Activated CD4-positive, alpha-beta T cell treated with anti-CD3 and anti-CD28 coated beads, Interleukin-2, amount 10 ng/mL, durations not matched to agents 24 days and 14 days (primary cell): ENCODE results near the gene TNS1. TPM values are rescaled to one million over a fixed set of nuclear protein-coding genes. Genes with fewer than 3 reads are reported as not detected.

ENCODE experiments used
- DNase-seq: peaks from one replicate; pipeline ENCODE4 v3.0.0; 2022
- H3K27ac Mint-ChIP-seq: one replicate; pipeline ENCODE4 v1.8.0; 2022; ENCODE audit warnings: mild to moderate bottlenecking, mixed read lengths
- H3K27me3 Mint-ChIP-seq: one replicate; pipeline ENCODE4 v1.8.0; 2022; ENCODE audit warnings: mixed read lengths
- H3K36me3 Mint-ChIP-seq: one replicate; pipeline ENCODE4 v1.8.0; 2022; ENCODE audit warnings: low read depth, mild to moderate bottlenecking, mixed read lengths
- H3K4me1 Mint-ChIP-seq: one replicate; pipeline ENCODE4 v1.8.0; 2021; ENCODE audit warnings: mixed read lengths
- H3K4me3 Mint-ChIP-seq: one replicate; pipeline ENCODE4 v1.8.0; 2022; ENCODE audit warnings: mild to moderate bottlenecking, moderate library complexity, mixed read lengths
- H3K9me3 Mint-ChIP-seq: one replicate; pipeline ENCODE4 v1.8.0; 2021; ENCODE audit warnings: mixed read lengths
- intact Hi-C: fragments of 100-400 bp; cut with micrococcal nuclease; formaldehyde crosslinking; loops from one replicate; pipeline ENCODE4 v1.15.1; 2023
- total RNA-seq: library from RNA; stranded (reverse); gene quantifications from 2 replicates; pipeline ENCODE4 v1.2.3, GENCODE V29; 2022

TNS1 gene
- total RNA-seq, 1 donor from 2014 or later: 0.70 TPM

GRCh38 chr2:217980591-217980990, 22.2 kb downstream of the TNS1 start:
- no peak overlapping the region for H3K4me3 Mint-ChIP-seq
- no peaks in the 10 kb centered on the region for H3K9me3 Mint-ChIP-seq

GRCh38 chr2:217980036-217980435, 22.8 kb downstream of the TNS1 start:
- DNase-seq: no peak
- Mint-ChIP-seq H3K27ac (no peak overlapping the region), H3K9me3 (no peaks in the 10 kb centered on the region), H3K4me1 (no peaks in the 10 kb centered on the region), H3K4me3 (no peak overlapping the region), H3K36me3 (no peaks in the 10 kb centered on the region), H3K27me3 (no peaks in the 10 kb centered on the region)
- intact Hi-C loops: no loop called here

More at GRCh38 chr2:217980591-217980990, 22.2 kb downstream of the TNS1 start:
- Mint-ChIP-seq H3K27ac (no peak overlapping the region), H3K27me3 (no peaks in the 10 kb centered on the region), H3K36me3 (no peaks in the 10 kb centered on the region), H3K4me1 (no peaks in the 10 kb centered on the region)
- intact Hi-C loops: no loop called here
- DNase-seq: no peak

DNA sequence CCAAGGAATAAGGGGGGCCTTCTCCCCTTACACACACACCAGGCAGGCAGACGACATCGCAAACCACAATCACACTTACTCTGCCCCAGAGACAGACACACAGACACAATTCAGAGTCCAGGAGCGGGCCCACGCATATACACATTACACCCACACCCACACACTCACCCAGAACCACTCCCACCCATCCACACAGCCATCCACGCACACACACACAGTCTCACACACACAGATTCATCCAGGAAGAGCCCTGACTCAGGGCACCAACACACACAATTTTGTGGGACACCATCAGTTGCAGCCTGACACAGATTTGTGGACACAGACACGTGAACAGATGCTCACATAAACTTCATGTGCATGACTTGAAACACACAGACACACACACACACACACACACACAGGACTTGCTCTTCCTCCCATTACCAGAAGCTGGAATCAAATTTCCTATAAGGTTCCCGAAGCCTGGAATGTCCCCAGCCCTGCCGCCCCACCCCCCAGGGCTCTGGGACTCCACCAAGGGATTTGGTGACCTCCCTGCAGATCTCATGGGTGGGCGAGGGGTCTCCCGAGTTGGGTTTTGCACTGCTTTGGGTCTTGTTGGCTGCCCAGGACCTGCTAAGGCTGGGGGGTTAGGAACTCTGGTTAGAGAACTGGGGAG, 23.5 kb downstream of the TNS1 start:
- Mint-ChIP-seq H3K27ac (no peak overlapping the region), H3K4me3 (no peak overlapping the region), H3K36me3 (no peaks in the 10 kb centered on the region), H3K4me1 (no peaks in the 10 kb centered on the region), H3K27me3 (no peaks in the 10 kb centered on the region), H3K9me3 (no peaks in the 10 kb centered on the region)
- DNase-seq: no peak
- intact Hi-C loops: no loop called here

DNA sequence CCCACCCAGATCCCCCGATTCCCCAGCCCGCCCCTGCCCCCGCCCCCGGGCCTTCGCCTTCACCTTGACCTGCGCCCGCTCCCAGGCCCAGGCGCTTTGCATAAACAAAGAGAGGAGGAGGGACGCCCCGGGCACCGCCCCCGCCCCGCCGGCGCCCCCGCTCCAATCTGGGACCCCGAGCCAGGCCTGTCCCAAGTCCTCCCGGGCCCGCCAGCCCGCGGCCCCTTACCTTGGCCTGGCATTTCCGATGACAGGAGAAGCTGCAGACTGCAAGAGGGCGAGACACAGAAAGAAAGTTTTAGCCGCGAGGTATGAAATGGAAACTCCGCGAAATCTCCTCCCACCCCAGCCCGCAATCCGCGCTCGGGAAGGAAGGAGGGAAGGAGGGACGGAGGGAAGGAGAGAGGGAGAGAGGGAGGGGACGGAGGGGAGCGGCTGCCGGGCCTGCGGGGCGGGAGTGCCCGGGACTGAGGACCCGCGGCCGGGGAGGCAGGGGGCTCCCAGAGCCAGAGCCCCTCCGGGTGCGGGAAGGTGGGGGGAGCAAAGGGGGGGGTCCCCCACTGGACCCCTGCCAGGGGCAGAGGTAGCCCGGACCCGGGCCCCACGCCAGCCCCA, 24.2 kb downstream of the TNS1 start:
- intact Hi-C loops: no loop called here
- Mint-ChIP-seq H3K4me1 (no peaks in the 10 kb centered on the region), H3K27me3 (no peaks in the 10 kb centered on the region), H3K4me3 (no peak overlapping the region), H3K9me3 (no peaks in the 10 kb centered on the region), H3K36me3 (no peaks in the 10 kb centered on the region), H3K27ac (no peak overlapping the region)
- DNase-seq: no peak

- DNase-seq: no peak
- Mint-ChIP-seq H3K9me3 (no peaks in the 10 kb centered on the region), H3K4me1 (no peaks in the 10 kb centered on the region), H3K27ac (no peak overlapping the region), H3K27me3 (no peaks in the 10 kb centered on the region), H3K4me3 (no peak overlapping the region), H3K36me3 (no peaks in the 10 kb centered on the region)
- intact Hi-C loops: no loop called here
Measured at GRCh38 chr2:217977840-217978535, 24.8 kb downstream of the TNS1 start.

DNA sequence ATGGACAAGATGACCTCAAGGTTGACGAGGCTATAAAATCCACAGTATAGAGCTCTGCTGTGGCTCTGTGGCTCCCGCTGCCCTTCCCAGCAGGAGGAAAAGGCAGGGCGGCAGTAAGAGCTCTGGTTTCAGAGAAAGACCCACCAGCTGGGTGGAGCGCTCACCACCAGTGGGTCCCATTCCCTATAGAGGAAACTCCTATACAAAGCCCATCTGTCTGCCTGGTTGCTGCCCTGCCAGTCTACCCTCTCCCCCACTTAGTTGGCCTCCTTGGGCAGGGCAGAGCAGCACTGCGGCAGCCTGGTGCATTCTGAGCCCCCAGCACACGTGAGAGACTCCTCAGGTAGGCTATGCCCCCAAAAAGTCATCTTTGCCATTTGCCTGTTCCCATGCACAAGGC, 26.5 kb downstream of the TNS1 start:
- no peaks in the 10 kb centered on the region for H3K36me3 Mint-ChIP-seq
- intact Hi-C loops: no loop called here
- peaks cover 8% of the 10 kb centered on the region for H3K27me3 Mint-ChIP-seq
- no peak for DNase-seq
- H3K4me1 Mint-ChIP-seq: no peaks in the 10 kb centered on the region
- no peak overlapping the region for H3K4me3 Mint-ChIP-seq
- no peak overlapping the region for H3K27ac Mint-ChIP-seq
- H3K9me3 Mint-ChIP-seq: no peaks in the 10 kb centered on the region

GRCh38 chr2:217975626-217976025, 27.2 kb downstream of the TNS1 start:
- DNase-seq: no peak
- Mint-ChIP-seq H3K4me3 (no peak overlapping the region), H3K27ac (no peak overlapping the region), H3K27me3 (peaks cover 8% of the 10 kb centered on the region), H3K9me3 (no peaks in the 10 kb centered on the region), H3K4me1 (no peaks in the 10 kb centered on the region), H3K36me3 (no peaks in the 10 kb centered on the region)
- intact Hi-C loops: no loop called here

GRCh38 chr2:217974389-217975005, 28.3 kb downstream of the TNS1 start:
- intact Hi-C loops: no loop called here
- no peak for DNase-seq
- H3K36me3 Mint-ChIP-seq: no peaks in the 10 kb centered on the region
- H3K27ac Mint-ChIP-seq: no peak overlapping the region
- H3K27me3 Mint-ChIP-seq: peaks cover 14% of the 10 kb centered on the region
- H3K9me3 Mint-ChIP-seq: no peaks in the 10 kb centered on the region
- no peak overlapping the region for H3K4me3 Mint-ChIP-seq
- no peaks in the 10 kb centered on the region for H3K4me1 Mint-ChIP-seq

GRCh38 chr2:217973008-217973787, 29.6 kb downstream of the TNS1 start:
- Mint-ChIP-seq H3K27me3 (peaks cover 17% of the 10 kb centered on the region), H3K4me1 (no peaks in the 10 kb centered on the region), H3K4me3 (no peak overlapping the region), H3K27ac (no peak overlapping the region), H3K9me3 (no peaks in the 10 kb centered on the region), H3K36me3 (no peaks in the 10 kb centered on the region)
- DNase-seq: no peak
- intact Hi-C loops: no loop called here

DNA sequence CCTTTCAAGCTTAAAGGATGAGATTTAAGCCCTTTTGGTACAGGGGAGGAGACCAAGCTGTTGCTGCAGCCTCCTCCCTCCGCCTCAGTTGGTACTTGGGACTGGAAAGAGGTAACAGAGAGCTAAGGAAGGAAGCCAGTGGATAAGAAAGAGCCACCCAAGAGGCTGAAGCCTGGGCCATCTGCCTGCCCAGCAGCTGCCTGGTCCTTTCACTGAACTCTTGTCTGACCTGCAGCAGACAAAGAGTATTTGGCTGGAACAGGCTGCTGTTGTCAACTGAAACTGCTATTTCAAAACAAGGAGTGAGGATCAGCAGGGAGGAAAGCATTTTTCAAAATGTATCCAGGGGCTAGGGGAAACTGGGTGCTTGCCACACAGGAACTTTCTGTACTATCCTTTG, 30.3 kb downstream of the TNS1 start:
- intact Hi-C loops: no loop called here
- no peaks in the 10 kb centered on the region for H3K9me3 Mint-ChIP-seq
- no peak overlapping the region for H3K4me3 Mint-ChIP-seq
- DNase-seq: no peak
- peaks cover 17% of the 10 kb centered on the region for H3K27me3 Mint-ChIP-seq
- H3K36me3 Mint-ChIP-seq: no peaks in the 10 kb centered on the region
- H3K27ac Mint-ChIP-seq: no peak overlapping the region
- no peaks in the 10 kb centered on the region for H3K4me1 Mint-ChIP-seq

- Mint-ChIP-seq H3K4me1 (no peaks in the 10 kb centered on the region), H3K9me3 (no peaks in the 10 kb centered on the region), H3K27me3 (peaks cover 17% of the 10 kb centered on the region), H3K36me3 (no peaks in the 10 kb centered on the region), H3K27ac (no peak overlapping the region), H3K4me3 (no peak overlapping the region)
- intact Hi-C loops: no loop called here
- DNase-seq: no peak
Measured at GRCh38 chr2:217972037-217972436, 30.8 kb downstream of the TNS1 start.

- Mint-ChIP-seq H3K27ac (no peak overlapping the region), H3K36me3 (no peaks in the 10 kb centered on the region), H3K9me3 (no peaks in the 10 kb centered on the region), H3K4me1 (no peaks in the 10 kb centered on the region), H3K4me3 (no peak overlapping the region), H3K27me3 (peaks cover 17% of the 10 kb centered on the region)
- intact Hi-C loops: no loop called here
- no peak for DNase-seq
Measured at GRCh38 chr2:217971166-217971565, 31.6 kb downstream of the TNS1 start.

DNA sequence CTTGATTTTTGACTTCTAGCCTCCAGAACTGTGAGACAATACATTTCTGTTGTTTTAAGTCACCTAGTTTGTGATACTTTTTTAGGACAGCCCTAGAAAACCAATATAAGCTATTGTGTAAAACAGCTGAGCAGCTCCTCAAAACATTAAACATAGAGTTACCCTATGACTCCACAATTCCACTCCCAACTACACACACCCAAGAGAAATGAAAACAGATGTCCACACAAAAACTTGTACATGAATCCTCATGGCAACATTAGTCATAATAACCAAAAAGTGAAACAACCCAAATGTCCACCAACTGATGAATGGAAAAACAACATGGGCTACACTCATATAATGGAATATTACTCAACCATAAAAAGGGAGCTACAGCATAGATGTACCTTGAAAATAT, 32.6 kb downstream of the TNS1 start:
- DNase-seq: no peak
- Mint-ChIP-seq H3K4me3 (no peak overlapping the region), H3K9me3 (no peaks in the 10 kb centered on the region), H3K27me3 (peaks cover 17% of the 10 kb centered on the region), H3K27ac (no peak overlapping the region), H3K36me3 (no peaks in the 10 kb centered on the region), H3K4me1 (no peaks in the 10 kb centered on the region)
- intact Hi-C loops: no loop called here

DNA sequence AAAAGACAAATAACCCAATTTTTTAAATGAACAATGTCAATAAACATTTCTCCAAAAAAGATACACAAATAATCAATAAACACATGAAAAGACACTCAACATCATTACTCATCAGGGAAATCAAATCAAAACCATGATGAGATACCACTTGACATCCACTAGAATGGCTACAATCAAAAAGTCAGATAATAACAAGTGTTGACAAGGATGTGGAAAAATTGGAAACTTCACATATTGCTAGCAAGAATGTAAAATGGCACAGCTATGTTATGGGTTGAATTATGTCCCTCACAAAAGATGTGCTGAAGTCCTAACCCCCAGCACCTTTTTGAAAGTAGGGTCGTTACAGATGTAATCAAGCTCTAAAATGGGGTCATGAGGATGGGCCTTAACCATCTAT, 33.2 kb downstream of the TNS1 start:
- H3K4me1 Mint-ChIP-seq: no peaks in the 10 kb centered on the region
- peaks cover 17% of the 10 kb centered on the region for H3K27me3 Mint-ChIP-seq
- DNase-seq: no peak
- no peak overlapping the region for H3K27ac Mint-ChIP-seq
- H3K4me3 Mint-ChIP-seq: no peak overlapping the region
- intact Hi-C loops: no loop called here
- no peaks in the 10 kb centered on the region for H3K36me3 Mint-ChIP-seq
- no peaks in the 10 kb centered on the region for H3K9me3 Mint-ChIP-seq
